HepG2 (cell line): Measurements from ENCODE around the gene CAMK1D. TPM values are rescaled to one million over a fixed set of nuclear protein-coding genes. Genes with fewer than 3 reads are reported as not detected.

Experiments
- ATAC-seq: fragments of 200-7000 bp; cut with Tn5 transposase; 3 replicates; pipeline ENCODE4 v1.9.1; 2020; ENCODE audit warnings: mild to moderate bottlenecking, moderate library complexity
- BruUV-seq: library from RNA; stranded (reverse); fragments of 400-500 nt; replicated peaks from 2 replicates; lab custom pipeline; 2021; lab: Mats Ljungman, UMichigan
- CTCF ChIA-PET: fragments of 300-600 bp; formaldehyde crosslinking; extraction: SDS; loops from one replicate; lab custom pipeline; 2021; ENCODE audit warnings: low total read pairs, inconsistent platforms, low intra/inter-chr PET ratio; lab: Yijun Ruan, JAX
- POLR2A ChIA-PET: fragments of 350-600 bp; sonication (Branson Sonifier 250); formaldehyde crosslinking; loops from one replicate; lab custom pipeline; 2020; ENCODE audit warnings: antibody characterized with exemption, inconsistent platforms; lab: Yijun Ruan, JAX
- DNase-seq: peaks from one replicate; pipeline ENCODE4 v3.0.0-alpha.2; 2015; ENCODE audit warnings: low spot score
- FAIRE-seq: peaks from 3 replicates; lab custom pipeline; 2011; peaks lifted over from hg19 to GRCh38; lab: Jason Lieb, UNC
- H2AFZ ChIP-seq: one replicate; pipeline ENCODE4 v1.6.1; 2011; ENCODE audit warnings: low read length, inconsistent platforms
- H3K27ac ChIP-seq: fragments of 300-600 bp; 3 replicates; pipeline ENCODE4 v1.8.0; 2011; ENCODE audit warnings: mixed run types, mild to moderate bottlenecking, mixed read lengths, low read length, inconsistent platforms; ENCODE audit not compliant: insufficient read depth; ENCODE audit errors: extremely low read length
- H3K27me3 ChIP-seq, 2 experiments: fragments of 200-600 bp in 1 of 2; 2 replicates in 1 of 2; 3 replicates in 1 of 2; pipeline versions ENCODE4 v1.6.0 to v1.8.0; 2011; ENCODE audit warnings: low read length in 2 of 2, mild to moderate bottlenecking in 2 of 2, moderate library complexity in 2 of 2, inconsistent platforms in 1 of 2; ENCODE audit not compliant: insufficient read depth in 2 of 2, control insufficient read depth in 1 of 2
- H3K36me3 ChIP-seq, 2 experiments: fragments of 200-600 bp in 1 of 2; replicated peaks in 1 of 2; 2 replicates in 1 of 2; 3 replicates in 1 of 2; pipeline versions ENCODE4 v1.5.1 to v1.8.0; 2011; ENCODE audit warnings: low read length in 2 of 2, inconsistent platforms in 1 of 2; ENCODE audit not compliant: insufficient read depth in 2 of 2, control insufficient read depth in 1 of 2
- H3K4me1 ChIP-seq: 2 replicates; pipeline ENCODE4 v1.5.1; 2012; ENCODE audit warnings: low read length, inconsistent platforms; ENCODE audit not compliant: insufficient read depth
- H3K4me2 ChIP-seq: 2 replicates; pipeline ENCODE4 v1.6.0; 2011; ENCODE audit warnings: low read depth, low read length, inconsistent platforms
- H3K4me3 ChIP-seq, 3 experiments: fragments of 200-600 bp in 1 of 3; sonication (generic), shearing (Covaris generic) in 1 of 3; replicated peaks in 1 of 3; 2 replicates each; pipeline ENCODE4 v1.5.1; 2011 to 2016; ENCODE audit warnings: low read length in 3 of 3, inconsistent platforms in 2 of 3, low read depth in 2 of 3, mild to moderate bottlenecking in 2 of 3, control low read depth in 1 of 3, mixed read lengths in 1 of 3; ENCODE audit not compliant: insufficient read depth in 1 of 3
- H3K79me2 ChIP-seq: one replicate; pipeline ENCODE4 v1.6.1; 2011; ENCODE audit warnings: low read length, inconsistent platforms; ENCODE audit not compliant: insufficient read depth
- H3K9ac ChIP-seq: 2 replicates; pipeline ENCODE4 v1.6.0; 2011; ENCODE audit warnings: mild to moderate bottlenecking, low read depth, low read length, inconsistent platforms; ENCODE audit not compliant: insufficient read depth
- H3K9me3 ChIP-seq: 2 replicates; pipeline ENCODE4 v1.5.1; 2012; ENCODE audit warnings: mild to moderate bottlenecking, low read length
- H4K20me1 ChIP-seq: 2 replicates; pipeline ENCODE4 v1.6.0; 2011; ENCODE audit warnings: inconsistent platforms, mild to moderate bottlenecking, low read length, moderate library complexity; ENCODE audit not compliant: insufficient read depth
- CREB1 ChIP-seq, 2 experiments: fragments of 450-650 bp in 1 of 2; IDR thresholded peaks; 2 replicates each; pipeline ENCODE4 v1.6.1; 2016 to 2017; ENCODE audit warnings: control low read depth in 1 of 2, mild to moderate bottlenecking in 1 of 2, missing compliant biosample characterization in 1 of 2, missing genetic modification characterization in 1 of 2
- HMGXB4 ChIP-seq, 2 experiments: sonication (generic) in 1 of 2; formaldehyde crosslinking in 1 of 2; IDR thresholded peaks; 2 replicates each; pipeline versions ENCODE4 v1.4.0 to v1.6.1; 2018 to 2020; ENCODE audit warnings: missing genetic modification reagents in 2 of 2, borderline replicate concordance in 1 of 2, low read depth in 1 of 2, mild to moderate bottlenecking in 1 of 2, missing biosample characterization in 1 of 2
- JUNB ChIP-seq: sonication (generic); formaldehyde crosslinking; IDR thresholded peaks from 2 replicates; pipeline ENCODE4 v1.8.0; 2022; ENCODE audit warnings: missing genetic modification reagents, mild to moderate bottlenecking, borderline replicate concordance
- MTA1 ChIP-seq: sonication (generic); formaldehyde crosslinking; IDR thresholded peaks from 2 replicates; pipeline ENCODE4 v1.4.0; 2020; ENCODE audit warnings: missing genetic modification reagents, mild to moderate bottlenecking, borderline replicate concordance
- RFXAP ChIP-seq: sonication (generic); formaldehyde crosslinking; IDR thresholded peaks from 2 replicates; pipeline ENCODE4 v1.4.0; 2020; ENCODE audit warnings: missing genetic modification reagents, borderline replicate concordance
- SOX13 ChIP-seq, 3 experiments: fragments of 450-650 bp in 1 of 3; sonication (generic) in 1 of 3; formaldehyde crosslinking in 1 of 3; IDR thresholded peaks in 2 of 3; conservative IDR thresholded peaks in 1 of 3; 2 replicates each; pipeline versions ENCODE4 v1.5.0 to v1.6.1; 2016 to 2020; ENCODE audit warnings: antibody characterized with exemption in 1 of 3, mild to moderate bottlenecking in 1 of 3, missing compliant biosample characterization in 1 of 3, missing genetic modification reagents in 1 of 3, moderate library complexity in 1 of 3
- TP53 ChIP-seq: sonication (generic); formaldehyde crosslinking; conservative IDR thresholded peaks from 2 replicates; pipeline ENCODE4 v1.4.0; 2020; ENCODE audit warnings: missing genetic modification reagents
- ZBTB2 ChIP-seq: sonication (generic); formaldehyde crosslinking; IDR thresholded peaks from 2 replicates; pipeline ENCODE4 v1.8.0; 2022; ENCODE audit warnings: low read depth, missing genetic modification reagents
- ZNF235 ChIP-seq: sonication (generic); formaldehyde crosslinking; IDR thresholded peaks from 2 replicates; pipeline ENCODE4 v1.8.1; 2023; ENCODE audit warnings: mild to moderate bottlenecking, missing genetic modification reagents, borderline replicate concordance
- ZNF253 ChIP-seq: sonication (generic); formaldehyde crosslinking; IDR thresholded peaks from 2 replicates; pipeline ENCODE4 v1.8.0; 2022; ENCODE audit warnings: mild to moderate bottlenecking, missing genetic modification reagents, borderline replicate concordance
- ZNF562 ChIP-seq: sonication (generic); formaldehyde crosslinking; IDR thresholded peaks from 2 replicates; pipeline ENCODE4 v1.8.0; 2022; ENCODE audit warnings: missing genetic modification reagents, borderline replicate concordance
- ZSCAN20 ChIP-seq: sonication (generic); formaldehyde crosslinking; IDR thresholded peaks from 2 replicates; pipeline ENCODE4 v1.4.0; 2020; ENCODE audit warnings: missing genetic modification reagents, mild to moderate bottlenecking, borderline replicate concordance
- WGBS: methylation state at CpG from one replicate; pipeline ENCODE4 v1.1.6; 2017; ENCODE audit warnings: low lambda C conversion rate; 5-methylcytosine and 5-hydroxymethylcytosine counted together
- in situ Hi-C: cut with HindIII; loops from 2 replicates; pipeline ENCODE4 v1.10.0; 2017; ENCODE audit warnings: low pct_unique_long_range_greater_than_20kb; ENCODE audit not compliant: extremely low pct_ligation_motif_present
- intact Hi-C: fragments of 100-400 bp; cut with micrococcal nuclease; formaldehyde crosslinking; loops from one replicate; pipeline ENCODE4 v1.10.0; 2022; ENCODE audit not compliant: unreplicated experiment
- polyA plus RNA-seq, 8 experiments: library from polyadenylated mRNA; depleted of rRNA in 3 of 8; stranded (reverse) in 7 of 8; unstranded in 1 of 8; fragments of >200 nt; fragmentation: Illumina TruSeq in 4 of 8; extraction: Trizol in 4 of 8; gene quantifications; 2 replicates each; pipeline versions ENCODE4 v1.2.1 to v1.2.3, GENCODE V29; 2011 to 2016; ENCODE audit warnings: low read depth in 4 of 8, missing spikeins in 1 of 8, mixed read lengths in 1 of 8; ENCODE audit not compliant: insufficient read depth in 1 of 8
- total RNA-seq, 5 experiments: library from RNA; depleted of rRNA; stranded (reverse); fragments of >200 nt; fragmentation: Illumina TruSeq; extraction: Trizol; gene quantifications; 2 replicates each; pipeline ENCODE4 v1.2.3, GENCODE V29; 2016; ENCODE audit warnings: low read depth in 1 of 5
- TF ChIP-seq, protein P1 (sequence below): fragments of 450-650 bp; IDR thresholded peaks from 2 replicates; pipeline ENCODE4 v1.6.1; 2017

CAMK1D gene
- total and polyA plus RNA-seq, 2 of the 13 experiments (the other 11 are each of a cell fraction or from before 2014, with no cell fraction given) = under 0.01 TPM; not detected in 1

GRCh38 chr10:12597788-12598765 is 248.7 kb downstream of the CAMK1D start (continued):
- TF ChIP-seq ZNF253 (CRISPR knock-in tag) = no peak
- no peak for TF ChIP-seq ZNF235 (CRISPR knock-in tag)

- 23% methylated on average over 4 of the region's 4 CpGs for WGBS
- POLR2A ChIA-PET = no interaction called here
- H3K4me3 ChIP-seq = no peak overlapping the region
- BruUV-seq = no TSS peak
- CTCF ChIA-PET = no interaction called here
- H3K79me2 ChIP-seq = no peaks in the 10 kb centered on the region
- H3K9ac ChIP-seq = no peak overlapping the region
- intact Hi-C loops = no loop called here
- H3K27ac ChIP-seq = no peak overlapping the region
- ATAC-seq (no peak), FAIRE-seq (no peak), DNase-seq (no peak)
- in situ Hi-C loops = no loop called here
- H3K27me3 ChIP-seq = peaks cover 0 to 2% of the 10 kb centered on the region in 2 experiments; a peak in 1 of 5 replicates
- no peaks in the 10 kb centered on the region for H3K9me3 ChIP-seq
- peaks cover 21% of the 10 kb centered on the region for H3K4me1 ChIP-seq
- H4K20me1 ChIP-seq = no peaks in the 10 kb centered on the region
- H2AFZ ChIP-seq = no peak overlapping the region
- no peaks in the 10 kb centered on the region for H3K36me3 ChIP-seq
- H3K4me2 ChIP-seq = no peak overlapping the region
- TF ChIP-seq MTA1 (CRISPR knock-in tag) (no peak), JUNB (CRISPR knock-in tag) (no peak), TP53 (CRISPR knock-in tag) (no peak), RFXAP (no peak), ZNF562 (no peak), SOX13 (IDR thresholded peaks at IDR 0.05) (no peak), SOX13 (CRISPR knock-in tag; conservative IDR thresholded peaks at IDR 0.05 in 1 of 2, IDR thresholded peaks at IDR 0.05 in 1 of 2) (no peak), HMGXB4 (CRISPR knock-in tag; IDR thresholded peaks at IDR 0.05; ENCODE audit: borderline replicate concordance in 1 of 2, low read depth in 1 of 2) (no peak), CREB1 (IDR thresholded peaks at IDR 0.05) (no peak), CREB1 (CRISPR knock-in tag; IDR thresholded peaks at IDR 0.05) (no peak), ZBTB2 (no peak), ZSCAN20 (CRISPR knock-in tag) (no peak)
- TF ChIP-seq, protein P1, sequence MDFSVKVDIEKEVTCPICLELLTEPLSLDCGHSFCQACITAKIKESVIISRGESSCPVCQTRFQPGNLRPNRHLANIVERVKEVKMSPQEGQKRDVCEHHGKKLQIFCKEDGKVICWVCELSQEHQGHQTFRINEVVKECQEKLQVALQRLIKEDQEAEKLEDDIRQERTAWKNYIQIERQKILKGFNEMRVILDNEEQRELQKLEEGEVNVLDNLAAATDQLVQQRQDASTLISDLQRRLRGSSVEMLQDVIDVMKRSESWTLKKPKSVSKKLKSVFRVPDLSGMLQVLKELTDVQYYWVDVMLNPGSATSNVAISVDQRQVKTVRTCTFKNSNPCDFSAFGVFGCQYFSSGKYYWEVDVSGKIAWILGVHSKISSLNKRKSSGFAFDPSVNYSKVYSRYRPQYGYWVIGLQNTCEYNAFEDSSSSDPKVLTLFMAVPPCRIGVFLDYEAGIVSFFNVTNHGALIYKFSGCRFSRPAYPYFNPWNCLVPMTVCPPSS = no peak
These were observed 251.3 kb downstream of the CAMK1D start for GRCh38 chr10:12600652-12601051.
